NCI-H526 (cell line): ENCODE results near the gene SERPINB3.
"Not testable (repeated sequence)": the region's sequence is repeated elsewhere in the genome, so short reads cannot be mapped to it uniquely, and the experiment has no call there.

ENCODE experiments used
- DNase-seq, 2 experiments: peaks; one replicate each; lab custom pipeline; 2025; lab: John Stamatoyannopoulos, UW

Gene SERPINB3

DNA sequence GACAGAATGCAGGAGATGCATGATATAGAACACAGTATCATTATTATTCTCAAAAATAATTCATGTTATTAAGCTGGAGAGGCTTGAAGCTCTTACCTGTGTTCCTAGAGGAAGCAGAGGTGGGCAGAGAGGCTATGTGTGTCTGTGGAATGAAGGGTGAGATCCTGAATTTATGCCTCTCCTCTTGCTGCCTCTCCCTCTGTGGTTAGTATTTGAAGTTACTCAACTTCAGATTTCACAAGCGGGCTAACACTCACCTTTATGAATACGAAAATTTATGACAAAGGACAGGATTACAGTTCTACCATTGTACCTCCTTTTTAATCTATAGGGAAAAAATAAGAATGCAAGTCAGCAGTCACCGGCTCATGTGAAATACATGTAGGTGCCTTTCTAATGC lies at the start of gene SERPINB3:
Gene SERPINB3 (minus strand): TSS at position 144 of the 400 bp plus-strand sequence. CDS start 677 bp downstream, outside the sequence.
- not testable (repeated sequence) for DNase-seq

GRCh38 chr18:63708650-63709049 lies 47.0 kb upstream of the SERPINB3 start:
- DNase-seq: no peak

DNA sequence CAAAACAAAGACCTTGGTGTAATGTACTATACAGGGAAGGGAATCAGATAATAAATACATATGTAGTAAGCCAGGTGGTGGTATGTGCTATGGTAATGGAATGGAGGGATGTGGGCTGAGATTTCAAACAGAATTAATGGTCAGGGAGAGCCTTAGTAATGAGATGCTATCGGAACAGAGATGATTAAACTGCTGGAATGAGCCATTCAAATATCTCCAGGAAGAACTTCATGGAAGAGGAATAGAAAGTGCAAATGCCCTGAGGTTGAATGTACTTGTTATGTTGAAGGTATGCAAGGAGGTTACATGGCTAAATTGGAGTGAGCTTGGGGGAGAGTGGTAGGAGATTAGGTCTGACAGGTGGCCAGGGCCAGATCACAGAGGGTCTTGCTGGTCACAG lies 46.1 kb upstream of the SERPINB3 start:
- no peak for DNase-seq

- no peak for DNase-seq
Observed at GRCh38 chr18:63705401-63705800, 43.7 kb upstream of the SERPINB3 start.

DNA sequence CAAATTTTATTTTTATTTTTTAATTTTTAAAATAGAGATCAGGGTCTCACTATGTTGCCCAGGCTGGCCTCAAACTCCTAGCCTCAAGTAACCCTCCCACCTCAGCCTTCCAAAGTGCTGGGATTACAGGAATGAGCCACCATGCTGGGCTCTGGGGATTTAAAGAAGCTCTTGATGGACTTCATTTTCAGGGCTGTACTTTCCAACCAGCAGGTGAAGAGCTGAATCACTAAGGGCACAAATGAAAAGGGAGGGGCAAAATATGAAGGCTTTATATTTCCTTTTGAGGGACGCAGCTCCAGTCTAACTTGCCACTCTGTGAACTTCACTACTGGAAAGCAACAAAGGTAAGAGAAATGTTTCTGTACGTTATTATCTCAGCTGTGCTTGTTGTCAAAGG lies 41.0 kb upstream of the SERPINB3 start, which contains the start of gene SERPINB11:
Gene SERPINB11 (plus strand): TSS at position 301 of the 400 bp plus-strand sequence. CDS start 7,234 bp downstream, outside the sequence.
- DNase-seq: no peak

DNA sequence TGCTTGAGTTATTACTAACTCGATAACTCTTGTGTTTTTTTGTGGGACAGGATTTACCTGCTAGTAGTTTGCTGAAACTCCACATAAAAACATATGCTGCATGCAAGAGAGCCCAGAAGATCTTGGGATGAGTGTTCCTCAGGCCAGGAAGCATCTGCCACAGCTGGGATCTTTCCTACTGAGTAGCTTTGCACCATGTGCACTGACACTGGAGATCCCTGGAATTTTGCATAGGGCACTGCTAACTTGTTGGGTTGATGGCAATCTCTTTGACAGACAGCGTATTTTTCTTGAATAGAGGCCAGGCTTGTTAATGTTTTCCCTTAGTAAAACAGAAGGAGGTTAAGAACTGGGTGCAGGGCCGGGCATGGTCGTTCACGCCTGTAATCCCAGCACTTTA lies 40.3 kb upstream of the SERPINB3 start:
- no peak for DNase-seq

DNA sequence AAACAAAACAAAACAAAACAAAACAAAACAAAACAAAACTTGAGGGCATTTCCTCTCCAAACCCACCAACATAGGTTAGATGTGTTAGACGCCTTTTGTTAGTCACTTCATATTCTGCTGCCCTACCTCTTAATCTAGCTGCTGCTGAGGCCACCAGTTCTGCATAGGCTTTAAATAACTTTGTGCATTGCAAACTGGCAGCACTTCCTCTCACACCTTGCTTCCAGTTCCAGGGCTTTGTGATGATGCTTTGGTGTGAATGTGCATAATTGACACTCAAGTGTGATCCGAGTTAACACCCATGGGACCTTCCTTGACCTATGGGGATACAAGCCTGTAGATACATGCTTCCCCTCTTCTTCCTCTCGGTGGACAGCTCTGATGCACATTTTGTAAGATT lies 38.8 kb upstream of the SERPINB3 start:
- no peak for DNase-seq

DNA sequence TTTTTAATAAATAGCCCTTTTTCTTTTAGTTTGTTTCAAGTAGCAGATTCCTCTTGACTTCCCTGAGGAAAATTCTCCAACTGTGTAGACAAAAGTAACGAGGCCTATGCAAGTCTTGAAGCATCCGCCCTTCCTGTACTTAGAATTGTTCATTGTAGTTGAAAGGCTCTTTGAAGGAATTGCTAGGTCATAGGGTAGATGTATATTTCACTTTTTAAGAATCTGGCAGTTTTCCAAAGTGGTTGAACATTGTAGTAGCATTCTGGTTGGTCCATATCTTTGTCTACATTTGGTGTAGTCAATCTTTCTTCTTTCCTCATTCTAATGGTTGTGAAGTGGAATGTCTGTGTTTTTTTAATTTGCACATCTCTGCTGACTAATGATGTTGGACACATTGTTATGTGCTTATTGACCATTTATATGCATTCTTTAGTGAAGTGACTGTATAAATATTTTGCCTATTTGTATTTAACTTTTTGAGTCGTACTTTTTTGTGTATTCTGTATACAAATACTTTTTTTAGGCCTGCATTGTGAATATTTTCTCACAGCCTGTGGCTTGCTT lies 35.5 kb upstream of the SERPINB3 start:
- no peak for DNase-seq

GRCh38 chr18:63689064-63689463 lies 27.4 kb upstream of the SERPINB3 start:
- DNase-seq: no peak

GRCh38 chr18:63686871-63687270 lies 25.2 kb upstream of the SERPINB3 start:
- DNase-seq: no peak

GRCh38 chr18:63684718-63685117 lies 23.0 kb upstream of the SERPINB3 start:
- no peak for DNase-seq

DNA sequence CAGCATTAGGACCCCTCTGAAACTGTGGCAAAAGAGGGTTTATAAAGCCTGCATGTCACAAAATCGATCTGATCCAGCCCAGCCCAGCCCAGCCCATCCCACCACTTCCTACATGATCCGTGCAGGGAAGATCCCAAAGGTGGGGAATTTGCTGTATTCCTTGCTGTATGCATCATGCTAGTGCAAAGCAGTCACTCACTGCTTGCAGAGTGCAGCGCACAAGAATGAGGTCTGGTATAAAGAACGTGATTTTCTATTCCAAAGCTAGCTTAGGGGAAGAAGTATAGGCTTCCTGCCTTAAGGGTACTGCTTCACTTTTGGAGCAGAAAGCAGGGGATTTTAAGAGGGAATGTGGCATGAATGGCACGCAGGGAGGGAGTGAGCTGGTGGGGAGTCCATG lies 22.2 kb upstream of the SERPINB3 start:
- DNase-seq: no peak

GRCh38 chr18:63683152-63683551 lies 21.5 kb upstream of the SERPINB3 start:
- DNase-seq: no peak

GRCh38 chr18:63681449-63682340 lies 20.0 kb upstream of the SERPINB3 start:
- DNase-seq: peak; percentile 6 to 16

DNA sequence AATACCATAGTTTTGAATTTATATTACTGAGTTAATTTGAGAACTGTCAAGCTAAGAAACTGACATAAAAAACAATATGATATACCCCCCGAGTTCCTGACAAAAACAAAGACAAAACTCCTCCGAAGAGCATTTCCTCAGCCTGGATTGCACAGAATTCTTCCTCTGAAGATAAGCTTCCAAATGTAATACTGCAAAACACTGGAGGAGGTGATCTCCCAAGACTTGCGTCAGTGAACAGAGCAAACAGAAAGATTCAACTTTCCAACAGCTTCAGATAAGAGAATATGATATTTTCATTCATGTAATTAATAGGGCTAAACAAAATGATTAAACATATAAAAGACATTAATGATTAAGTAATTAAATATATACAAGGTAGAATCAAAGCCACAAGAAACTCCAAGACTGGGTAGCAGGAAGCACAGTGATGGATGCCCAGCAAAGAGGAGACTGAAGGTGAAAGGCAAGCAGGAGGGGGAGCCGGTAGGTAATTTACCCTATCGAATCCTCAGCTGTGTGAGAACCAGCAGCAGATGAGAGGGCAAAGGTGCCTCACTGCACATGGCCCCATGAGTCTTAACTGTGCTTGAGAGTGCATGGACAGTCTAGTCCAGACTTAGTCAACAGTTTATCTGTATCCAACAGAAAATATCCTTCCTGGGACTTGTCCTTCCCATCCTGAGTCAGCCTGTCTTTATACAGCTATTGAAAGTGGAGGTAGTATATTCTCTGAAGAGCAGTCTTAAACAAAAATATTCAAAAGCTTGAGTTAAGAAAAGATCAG lies 18.3 kb upstream of the SERPINB3 start:
- no peak for DNase-seq

DNA sequence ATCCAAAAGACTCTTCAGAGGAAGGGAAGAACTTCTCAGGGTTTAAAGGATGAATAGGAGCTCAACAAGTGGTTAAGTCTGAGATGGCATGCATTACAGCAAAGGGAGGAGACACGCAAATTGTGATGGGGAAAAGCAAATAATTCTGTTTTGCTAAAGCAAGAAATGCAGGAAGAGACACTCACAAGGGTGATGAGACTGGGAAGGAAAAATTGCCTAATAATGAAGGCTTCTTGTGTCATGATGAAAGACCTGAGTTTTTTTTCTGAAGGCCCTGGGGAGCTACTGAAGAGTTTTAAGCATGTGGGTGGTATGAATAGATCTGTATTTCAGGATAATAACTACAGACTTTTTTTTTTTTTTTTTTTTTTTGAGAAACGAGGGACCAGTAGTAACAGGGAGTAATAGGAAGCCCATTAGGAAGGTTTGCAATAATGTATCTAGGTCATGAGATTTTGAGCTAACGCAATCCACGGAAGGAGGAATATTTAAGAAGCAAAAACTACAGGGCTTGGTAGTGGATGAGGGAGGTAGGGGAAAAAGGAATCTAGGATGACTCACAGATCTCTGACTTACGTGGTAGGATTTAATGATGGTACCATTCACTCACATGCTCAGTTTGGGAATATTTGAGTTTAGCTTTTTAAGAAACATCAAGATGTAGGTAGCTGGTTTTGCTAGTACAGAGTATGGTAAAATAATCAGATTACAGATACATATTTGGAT lies 16.0 kb upstream of the SERPINB3 start:
- no peak for DNase-seq

DNA sequence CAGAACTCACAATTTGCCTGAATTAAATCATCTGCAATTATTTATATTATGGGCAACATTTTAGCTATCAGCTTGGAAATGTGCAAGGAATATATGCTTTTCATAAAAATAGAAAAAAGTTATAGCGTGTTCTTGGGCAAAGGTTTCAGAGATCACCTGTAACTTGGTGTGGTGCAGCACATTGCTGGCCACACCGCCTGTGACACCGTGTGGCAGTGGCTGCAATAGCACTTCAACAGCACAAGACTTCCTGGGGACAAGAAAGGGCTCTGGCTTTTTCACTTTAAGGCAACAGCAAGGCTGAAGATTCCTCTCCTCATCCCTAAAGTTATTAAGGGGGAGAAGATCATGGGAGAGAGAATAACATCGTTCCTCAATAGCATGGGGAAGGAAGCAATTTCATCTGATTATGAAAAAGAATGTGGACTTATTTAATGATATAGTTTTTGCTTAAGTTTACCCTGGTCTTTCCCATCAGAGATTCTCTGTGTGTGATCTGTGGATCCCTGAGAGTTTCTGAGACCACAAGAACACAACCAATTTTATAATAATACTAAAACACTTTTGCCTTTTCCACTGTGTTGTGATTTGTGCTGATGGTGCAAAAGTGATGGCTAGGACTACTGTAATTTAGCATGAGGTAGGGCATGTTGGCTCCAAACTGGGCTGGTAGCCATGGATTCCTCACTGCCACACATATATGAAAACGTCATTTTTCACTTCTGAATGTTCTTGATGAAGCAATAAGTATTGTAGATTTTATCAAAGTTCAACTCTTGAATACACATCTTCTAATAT lies 15.0 kb upstream of the SERPINB3 start:
- peak in 1 of 2 experiments; percentile 13 for DNase-seq

GRCh38 chr18:63664571-63664970 lies 2.9 kb upstream of the SERPINB3 start:
- DNase-seq: no peak

DNA sequence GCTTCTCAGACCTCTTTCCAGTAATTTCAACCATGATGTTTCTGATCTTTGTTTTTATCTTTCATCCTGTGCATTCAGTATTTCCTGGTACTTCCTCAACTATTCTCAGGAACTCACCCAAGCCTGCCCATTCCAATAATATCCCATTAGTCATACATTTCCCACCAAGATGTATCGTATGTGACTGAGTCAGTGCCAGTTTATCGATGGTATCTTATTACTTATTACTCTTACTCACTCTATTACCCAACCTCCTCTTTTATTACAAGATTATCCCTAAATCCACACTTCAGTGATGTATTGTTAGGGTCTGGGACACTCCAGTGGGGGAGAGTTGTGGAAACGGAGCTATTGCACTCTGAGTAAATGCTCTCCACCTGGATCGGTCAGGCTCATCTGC lies 2.8 kb downstream of the SERPINB3 start:
- not testable (repeated sequence) for DNase-seq

GRCh38 chr18:63650271-63650670 lies 11.4 kb downstream of the SERPINB3 start:
- not testable (repeated sequence) for DNase-seq

- DNase-seq: no peak
Observed at GRCh38 chr18:63648241-63648640, 13.5 kb downstream of the SERPINB3 start.
